IPS-20b (cell line): ENCODE results near the gene LMO4.

Source experiments
- H3K27ac ChIP-seq: one replicate; pipeline ENCODE4 v1.5.1; 2013; ENCODE audit warnings: low read length
- H3K27me3 ChIP-seq: 2 replicates; pipeline ENCODE4 v1.6.1; 2013; ENCODE audit warnings: mild to moderate bottlenecking, low read length, inconsistent platforms; ENCODE audit not compliant: insufficient read depth
- H3K36me3 ChIP-seq: 2 replicates; pipeline ENCODE4 v1.6.1; 2013; ENCODE audit warnings: low read depth, mild to moderate bottlenecking, inconsistent platforms, low read length, moderate library complexity; ENCODE audit not compliant: insufficient read depth
- H3K4me1 ChIP-seq: 2 replicates; pipeline ENCODE4 v1.6.1; 2013; ENCODE audit warnings: mild to moderate bottlenecking, control low read depth, inconsistent platforms, low read length, moderate library complexity; ENCODE audit not compliant: insufficient read depth
- H3K4me3 ChIP-seq: 2 replicates; pipeline ENCODE4 v1.5.1; 2013; ENCODE audit warnings: mild to moderate bottlenecking, low read length, inconsistent platforms
- H3K9ac ChIP-seq: 2 replicates; pipeline ENCODE4 v1.6.1; 2013; ENCODE audit warnings: low read depth, mild to moderate bottlenecking, inconsistent platforms, low read length, moderate library complexity
- H3K9me3 ChIP-seq: 2 replicates; pipeline ENCODE4 v1.6.1; 2013; ENCODE audit warnings: mild to moderate bottlenecking, low read depth, low read length, inconsistent platforms; ENCODE audit not compliant: insufficient read depth

Gene LMO4

DNA sequence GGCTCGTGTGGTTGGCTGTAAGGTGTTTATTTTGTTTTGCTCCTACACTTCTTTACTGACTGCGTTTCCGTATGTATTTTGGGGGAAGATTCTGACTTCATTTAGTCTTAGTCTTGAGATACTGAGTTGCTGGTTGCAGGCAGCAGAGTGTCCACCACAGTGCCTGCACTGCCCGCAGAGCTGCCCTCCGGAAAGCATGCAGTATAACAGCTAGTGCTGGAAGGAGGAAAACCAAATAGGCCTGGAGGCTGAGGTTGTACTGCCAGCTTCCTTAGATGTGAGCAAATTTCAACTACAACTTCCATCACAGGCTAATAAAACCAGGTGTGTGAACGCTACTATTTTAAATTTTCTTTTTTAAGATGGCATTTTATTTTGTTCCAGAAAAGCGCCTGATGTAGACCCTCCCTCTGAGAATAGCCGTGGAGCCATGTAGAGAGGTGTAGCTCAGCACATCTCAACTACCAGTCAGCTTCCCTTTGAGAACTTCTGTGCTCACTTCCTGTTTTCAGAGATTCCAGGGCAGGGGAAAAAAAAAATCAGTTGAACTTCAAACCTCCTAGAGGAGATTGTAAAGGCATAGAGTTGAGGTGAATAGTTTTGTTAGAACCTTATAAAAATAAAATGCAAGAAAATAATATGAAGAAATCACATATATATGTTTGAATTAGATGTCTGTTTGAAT, 17.6 kb downstream of the LMO4 start:
- no peaks in the 10 kb centered on the region for H3K27me3 ChIP-seq
- peaks cover 4% of the 10 kb centered on the region; the same call in 1 of the 2 replicates for H3K4me1 ChIP-seq
- peaks cover 68% of the 10 kb centered on the region for H3K36me3 ChIP-seq
- no peak overlapping the region for H3K9ac ChIP-seq
- H3K27ac ChIP-seq: no peak overlapping the region
- no peak overlapping the region for H3K4me3 ChIP-seq
- H3K9me3 ChIP-seq: no peaks in the 10 kb centered on the region

GRCh38 chr1:87348341-87349019, 19.8 kb downstream of the LMO4 start:
- Histone ChIP-seq H3K9ac (no peak overlapping the region), H3K9me3 (no peaks in the 10 kb centered on the region), H3K27me3 (no peaks in the 10 kb centered on the region), H3K4me3 (no peak overlapping the region), H3K27ac (no peak overlapping the region), H3K4me1 (peaks cover 13% of the 10 kb centered on the region), H3K36me3 (peaks cover 46% of the 10 kb centered on the region)

- no peak overlapping the region for H3K27ac ChIP-seq
These were observed 20.4 kb downstream of the LMO4 start for GRCh38 chr1:87349036-87349435.

DNA sequence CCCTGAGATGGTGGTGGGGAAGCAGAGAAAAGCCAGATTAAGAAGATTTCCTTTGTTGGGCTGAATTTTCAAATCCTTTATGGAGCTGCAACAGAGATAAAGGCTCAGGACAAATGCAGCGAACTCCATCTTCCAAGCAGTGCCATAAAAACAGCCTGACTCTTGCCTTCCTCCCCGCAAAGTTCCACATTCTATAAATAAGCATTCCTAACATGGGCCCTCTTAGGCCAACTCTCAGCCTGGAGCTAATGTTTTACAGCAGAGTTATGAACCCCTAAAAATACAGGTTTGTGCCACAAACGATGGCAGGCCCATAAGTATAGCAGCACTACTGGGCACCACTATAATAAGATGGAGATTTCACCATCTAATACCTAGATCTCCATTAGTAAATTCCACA, 27.2 kb downstream of the LMO4 start:
- Histone ChIP-seq H3K9ac (no peak overlapping the region), H3K27me3 (no peaks in the 10 kb centered on the region), H3K4me3 (no peak overlapping the region), H3K4me1 (peaks cover 9% of the 10 kb centered on the region; the same call in 1 of the 2 replicates), H3K9me3 (no peaks in the 10 kb centered on the region), H3K36me3 (no peaks in the 10 kb centered on the region), H3K27ac (no peak overlapping the region)

More at GRCh38 chr1:87349036-87349435, 20.4 kb downstream of the LMO4 start:
- Histone ChIP-seq H3K27me3 (no peaks in the 10 kb centered on the region), H3K9ac (no peak overlapping the region), H3K4me1 (peaks cover 13% of the 10 kb centered on the region), H3K36me3 (peaks cover 40% of the 10 kb centered on the region), H3K9me3 (no peaks in the 10 kb centered on the region), H3K4me3 (no peak overlapping the region)

- H3K27me3 ChIP-seq: no peaks in the 10 kb centered on the region
- peaks cover 9% of the 10 kb centered on the region; the same call in 1 of the 2 replicates for H3K4me1 ChIP-seq
- H3K27ac ChIP-seq: no peak overlapping the region
- H3K9me3 ChIP-seq: no peaks in the 10 kb centered on the region
- no peak overlapping the region for H3K9ac ChIP-seq
- no peaks in the 10 kb centered on the region for H3K36me3 ChIP-seq
- H3K4me3 ChIP-seq: no peak overlapping the region
These were observed 27.9 kb downstream of the LMO4 start for GRCh38 chr1:87356591-87356990.

- Histone ChIP-seq H3K9ac (no peak overlapping the region), H3K4me1 (no peaks in the 10 kb centered on the region), H3K36me3 (no peaks in the 10 kb centered on the region), H3K9me3 (no peaks in the 10 kb centered on the region), H3K27me3 (no peaks in the 10 kb centered on the region), H3K27ac (no peak overlapping the region), H3K4me3 (no peak overlapping the region)
These were observed 29.5 kb downstream of the LMO4 start for GRCh38 chr1:87358219-87358618.

- Histone ChIP-seq H3K9ac (no peak overlapping the region), H3K27me3 (no peaks in the 10 kb centered on the region), H3K4me1 (no peaks in the 10 kb centered on the region), H3K9me3 (no peaks in the 10 kb centered on the region), H3K4me3 (no peak overlapping the region), H3K27ac (no peak overlapping the region), H3K36me3 (no peaks in the 10 kb centered on the region)
These were observed 30.9 kb downstream of the LMO4 start for GRCh38 chr1:87359586-87359985.

- H3K27me3 ChIP-seq: no peaks in the 10 kb centered on the region
- H3K27ac ChIP-seq: no peak overlapping the region
- H3K36me3 ChIP-seq: no peaks in the 10 kb centered on the region
- no peak overlapping the region for H3K9ac ChIP-seq
- no peaks in the 10 kb centered on the region for H3K4me1 ChIP-seq
- no peak overlapping the region for H3K4me3 ChIP-seq
- H3K9me3 ChIP-seq: no peaks in the 10 kb centered on the region
These were observed 33.6 kb downstream of the LMO4 start for GRCh38 chr1:87362063-87362833.

GRCh38 chr1:87362834-87363426, 34.2 kb downstream of the LMO4 start:
- Histone ChIP-seq H3K27me3 (no peaks in the 10 kb centered on the region), H3K4me3 (no peak overlapping the region), H3K27ac (no peak overlapping the region), H3K9me3 (no peaks in the 10 kb centered on the region), H3K9ac (no peak overlapping the region), H3K36me3 (no peaks in the 10 kb centered on the region), H3K4me1 (no peaks in the 10 kb centered on the region)

- no peak overlapping the region for H3K4me3 ChIP-seq
- H3K27me3 ChIP-seq: no peaks in the 10 kb centered on the region
- H3K36me3 ChIP-seq: no peaks in the 10 kb centered on the region
- no peak overlapping the region for H3K9ac ChIP-seq
- peaks cover 14% of the 10 kb centered on the region; the same call in 1 of the 2 replicates for H3K4me1 ChIP-seq
- H3K27ac ChIP-seq: no peak overlapping the region
- H3K9me3 ChIP-seq: no peaks in the 10 kb centered on the region
These were observed 38.9 kb downstream of the LMO4 start for GRCh38 chr1:87367549-87367948.

DNA sequence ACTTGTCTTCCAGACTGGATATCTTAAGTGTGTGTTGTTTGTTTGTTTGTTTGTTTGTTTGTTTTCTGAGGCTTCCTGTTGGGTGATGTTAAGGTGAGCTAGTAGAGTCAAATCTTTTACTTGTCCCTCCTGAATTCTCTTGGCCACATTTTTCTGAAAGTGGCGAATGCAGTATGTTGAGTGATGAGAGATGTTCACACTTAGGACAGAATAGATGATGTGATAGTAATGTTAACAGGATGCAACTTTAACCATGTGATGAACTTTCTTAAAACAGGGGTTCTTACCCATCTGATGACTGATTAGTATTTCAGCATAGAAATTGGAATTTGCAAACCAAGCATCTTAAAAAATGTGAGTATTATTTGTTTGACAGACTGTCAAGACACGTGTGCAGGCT, 40.2 kb downstream of the LMO4 start:
- Histone ChIP-seq H3K4me3 (no peak overlapping the region), H3K27ac (no peak overlapping the region), H3K9me3 (no peaks in the 10 kb centered on the region), H3K4me1 (peaks cover 14% of the 10 kb centered on the region; the same call in 1 of the 2 replicates), H3K9ac (no peak overlapping the region), H3K27me3 (no peaks in the 10 kb centered on the region), H3K36me3 (no peaks in the 10 kb centered on the region)
